MM.1S (cell line): Measurements from ENCODE around the gene COBL.

Source experiments
- DNase-seq: peaks from one replicate; pipeline ENCODE4 v3.0.0-alpha.2; 2015
- H2AFZ ChIP-seq: fragments of 300-600 bp; sonication (generic); 2 replicates; pipeline ENCODE4 v1.6.0; 2016; ENCODE audit warnings: antibody characterized with exemption, low read length
- H3F3A ChIP-seq: fragments of 300-600 bp; sonication (generic); 2 replicates; pipeline ENCODE4 v1.6.1; 2016; ENCODE audit warnings: mild to moderate bottlenecking, antibody characterized with exemption, low read length, moderate library complexity, mixed read lengths; ENCODE audit not compliant: insufficient read depth
- H3K27ac ChIP-seq: fragments of 300-600 bp; sonication (generic); 2 replicates; pipeline ENCODE4 v1.5.1; 2016; ENCODE audit warnings: mild to moderate bottlenecking, low read length
- H3K27me3 ChIP-seq: fragments of 300-600 bp; sonication (generic); replicated peaks from 2 replicates; pipeline ENCODE4 v1.6.0; 2016; ENCODE audit warnings: low read length; ENCODE audit not compliant: insufficient read depth
- H3K36me3 ChIP-seq: fragments of 300-600 bp; sonication (generic); replicated peaks from 2 replicates; pipeline ENCODE4 v1.6.1; 2016; ENCODE audit warnings: mild to moderate bottlenecking, low read length, mixed read lengths; ENCODE audit not compliant: insufficient read depth
- H3K4me1 ChIP-seq: fragments of 300-600 bp; sonication (generic); 2 replicates; pipeline ENCODE4 v1.6.1; 2016; ENCODE audit warnings: low read length, mixed read lengths
- H3K4me2 ChIP-seq: fragments of 300-600 bp; sonication (generic); 2 replicates; pipeline ENCODE4 v1.6.0; 2016; ENCODE audit warnings: low read depth, low read length
- H3K4me3 ChIP-seq: fragments of 300-600 bp; sonication (generic); 2 replicates; pipeline ENCODE4 v1.5.1; 2016; ENCODE audit warnings: low read length, mixed read lengths
- H3K79me2 ChIP-seq: fragments of 300-600 bp; sonication (generic); 2 replicates; pipeline ENCODE4 v1.6.1; 2016; ENCODE audit warnings: mixed run types, low read length, mixed read lengths
- H3K9ac ChIP-seq: fragments of 300-600 bp; sonication (generic); 2 replicates; pipeline ENCODE4 v1.6.1; 2016; ENCODE audit warnings: low read length, mixed read lengths
- H3K9me2 ChIP-seq: fragments of 300-600 bp; sonication (generic); replicated peaks from 2 replicates; pipeline ENCODE4 v1.6.1; 2016; ENCODE audit warnings: mild to moderate bottlenecking, low read length, mixed read lengths; ENCODE audit not compliant: insufficient read depth
- H3K9me3 ChIP-seq: fragments of 300-600 bp; sonication (generic); replicated peaks from 2 replicates; pipeline ENCODE4 v1.6.1; 2016; ENCODE audit warnings: mild to moderate bottlenecking, low read length, mixed read lengths; ENCODE audit not compliant: insufficient read depth
- H4K20me1 ChIP-seq: fragments of 300-600 bp; sonication (generic); 2 replicates; pipeline ENCODE4 v1.6.1; 2016; ENCODE audit warnings: mild to moderate bottlenecking, low read length, moderate library complexity, mixed read lengths; ENCODE audit not compliant: insufficient read depth
- CTCF ChIP-seq: fragments of 300-600 bp; sonication (generic); IDR thresholded peaks from 2 replicates; pipeline ENCODE4 v1.5.1; 2016; ENCODE audit warnings: antibody characterized with exemption, low read length, mixed read lengths
- EZH2 ChIP-seq: fragments of 300-600 bp; sonication (generic); optimal IDR thresholded peaks from 2 replicates; pipeline ENCODE3; 2017; ENCODE audit warnings: low read depth, mild to moderate bottlenecking, antibody characterized with exemption, low read length, mixed read lengths
- EZH2phosphoT487 ChIP-seq: fragments of 300-600 bp; sonication (generic); IDR thresholded peaks from 2 replicates; pipeline ENCODE4 v1.6.1; 2018; ENCODE audit warnings: antibody characterized with exemption, low read length

The COBL gene

DNA sequence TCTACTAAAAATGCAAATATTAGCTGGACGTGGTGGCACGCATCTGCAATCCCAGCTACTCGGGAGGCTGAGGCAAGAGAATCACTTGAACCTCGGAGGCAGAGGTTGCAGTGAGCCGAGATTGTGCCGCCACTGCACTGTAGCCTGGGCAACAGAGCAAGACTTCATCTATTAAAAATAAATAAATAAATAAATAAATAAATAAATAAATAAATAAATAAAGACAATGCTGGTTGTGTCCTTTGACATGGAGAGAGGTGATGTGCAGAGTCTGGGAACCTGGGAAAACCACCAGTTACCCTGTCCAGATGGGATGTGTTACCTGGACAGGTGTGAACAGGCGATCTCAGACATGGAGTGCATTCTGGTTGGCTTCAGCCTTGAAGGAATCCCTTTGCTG lies 102.5 kb downstream of the COBL start:
- Histone ChIP-seq H3K36me3 (no peaks in the 10 kb centered on the region), H3K9me2 (no peaks in the 10 kb centered on the region), H3K27ac (no peak overlapping the region), H3K4me3 (no peak overlapping the region), H3K4me2 (no peak overlapping the region), H2AFZ (no peak overlapping the region), H3K9ac (no peak overlapping the region), H3K9me3 (no peaks in the 10 kb centered on the region), H3K27me3 (no peaks in the 10 kb centered on the region), H3K4me1 (no peaks in the 10 kb centered on the region), H4K20me1 (no peaks in the 10 kb centered on the region), H3F3A (no peaks in the 10 kb centered on the region), H3K79me2 (no peaks in the 10 kb centered on the region)
- DNase-seq, result no peak
- TF ChIP-seq CTCF, result no peak
- TF ChIP-seq EZH2phosphoT487, result no peak
- TF ChIP-seq EZH2, result no peak

DNA sequence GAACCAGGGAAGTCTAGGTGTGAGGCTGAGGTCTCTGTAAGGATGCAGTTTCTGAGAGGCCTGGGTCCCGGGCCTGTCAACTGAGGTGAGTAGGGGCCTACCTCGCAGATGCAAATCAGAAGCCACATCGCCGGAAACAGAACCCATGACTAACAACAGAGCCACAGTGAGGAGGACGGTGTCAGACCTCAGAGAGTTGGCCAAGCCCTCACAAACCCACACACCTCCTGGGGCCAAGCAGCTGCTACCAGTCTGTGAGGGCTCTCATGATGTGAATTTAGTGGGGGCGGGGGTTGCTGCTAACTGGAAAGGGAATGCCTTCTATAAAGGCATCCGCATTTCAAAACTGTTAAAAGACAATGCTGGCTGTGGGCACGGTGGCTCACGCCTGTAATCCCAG lies 103.0 kb downstream of the COBL start:
- no peaks in the 10 kb centered on the region for H3K27me3 ChIP-seq
- no peaks in the 10 kb centered on the region for H3K4me1 ChIP-seq
- H3K9me3 ChIP-seq, result no peaks in the 10 kb centered on the region
- H3K36me3 ChIP-seq, result no peaks in the 10 kb centered on the region
- no peak for DNase-seq
- H4K20me1 ChIP-seq, result no peaks in the 10 kb centered on the region
- no peak overlapping the region for H2AFZ ChIP-seq
- H3K9me2 ChIP-seq, result no peaks in the 10 kb centered on the region
- H3K9ac ChIP-seq, result no peak overlapping the region
- H3K27ac ChIP-seq, result no peak overlapping the region
- H3K79me2 ChIP-seq, result no peaks in the 10 kb centered on the region
- H3K4me2 ChIP-seq, result no peak overlapping the region
- TF ChIP-seq EZH2phosphoT487 (no peak), CTCF (no peak), EZH2 (no peak)
- no peaks in the 10 kb centered on the region for H3F3A ChIP-seq
- H3K4me3 ChIP-seq, result no peak overlapping the region

GRCh38 chr7:51210766-51211165 lies 105.8 kb downstream of the COBL start:
- no peak overlapping the region for H2AFZ ChIP-seq
- H3K27ac ChIP-seq, result no peak overlapping the region
- no peaks in the 10 kb centered on the region for H3K79me2 ChIP-seq
- TF ChIP-seq EZH2 (no peak), EZH2phosphoT487 (no peak), CTCF (no peak)
- DNase-seq, result no peak
- H3K9me3 ChIP-seq, result no peaks in the 10 kb centered on the region
- no peak overlapping the region for H3K9ac ChIP-seq
- H4K20me1 ChIP-seq, result no peaks in the 10 kb centered on the region
- H3K4me1 ChIP-seq, result no peaks in the 10 kb centered on the region
- H3K9me2 ChIP-seq, result no peaks in the 10 kb centered on the region
- H3K27me3 ChIP-seq, result no peaks in the 10 kb centered on the region
- H3F3A ChIP-seq, result no peaks in the 10 kb centered on the region
- H3K4me3 ChIP-seq, result no peak overlapping the region
- no peak overlapping the region for H3K4me2 ChIP-seq
- no peaks in the 10 kb centered on the region for H3K36me3 ChIP-seq
